Spleen (tissue), 13 donors: ENCODE results near the gene CDIPT. TPM values are rescaled to one million over a fixed set of nuclear protein-coding genes. Genes with fewer than 3 reads are reported as not detected.
"Not testable (repeated sequence)": the region's sequence is repeated elsewhere in the genome, so short reads cannot be mapped to it uniquely, and the experiment has no call there.

Experiments
- DNase-seq: peaks from one replicate; pipeline ENCODE4 v3.0.0-alpha.2; 2020
- H3K27ac ChIP-seq, 8 donors: fragments of 200-600 bp; sonication (generic) in 7 of 8; 1 replicate in 4 of 8; 2 replicates in 4 of 8; pipeline versions ENCODE4 v1.5.0 to v1.8.0; 2016 to 2021; ENCODE audit warnings: inconsistent platforms in 4 of 8, mild to moderate bottlenecking in 4 of 8, moderate library complexity in 1 of 8
- H3K27me3 ChIP-seq, 7 donors: fragments of 200-600 bp; sonication (generic) in 6 of 7; replicated peaks in 1 of 7; 1 replicate in 4 of 7; 2 replicates in 3 of 7; pipeline versions ENCODE4 v1.5.0 to v1.8.0; 2016 to 2021; ENCODE audit warnings: inconsistent platforms in 3 of 7, mild to moderate bottlenecking in 1 of 7
- H3K36me3 ChIP-seq, 6 donors: fragments of 200-600 bp; sonication (generic) in 5 of 6; 1 replicate in 4 of 6; 2 replicates in 2 of 6; pipeline versions ENCODE4 v1.5.0 to v1.8.0; 2016 to 2021; ENCODE audit warnings: inconsistent platforms in 2 of 6
- H3K4me1 ChIP-seq, 6 donors: fragments of 200-600 bp; sonication (generic) in 5 of 6; 1 replicate in 3 of 6; 2 replicates in 3 of 6; pipeline versions ENCODE4 v1.5.0 to v1.8.0; 2016 to 2021; ENCODE audit warnings: inconsistent platforms in 3 of 6
- H3K4me3 ChIP-seq, 8 donors: fragments of 200-600 bp; sonication (generic) in 7 of 8; 1 replicate in 4 of 8; 2 replicates in 4 of 8; pipeline versions ENCODE4 v1.5.0 to v1.8.0; 2016 to 2021; ENCODE audit warnings: inconsistent platforms in 4 of 8, mild to moderate bottlenecking in 4 of 8, moderate library complexity in 2 of 8
- H3K9me3 ChIP-seq, 8 donors: fragments of 200-600 bp; sonication (generic) in 7 of 8; 1 replicate in 4 of 8; 2 replicates in 4 of 8; pipeline versions ENCODE4 v1.5.0 to v1.8.0; 2016 to 2021; ENCODE audit warnings: inconsistent platforms in 4 of 8
- POLR2A ChIP-seq, 3 donors: fragments of 450-650 bp; IDR thresholded peaks; one replicate each; pipeline ENCODE4 v1.5.1; 2017; ENCODE audit warnings: antibody characterized with exemption in 3 of 3, mild to moderate bottlenecking in 1 of 3
- POLR2AphosphoS5 ChIP-seq, 3 donors: sonication (generic); formaldehyde crosslinking; IDR thresholded peaks; one replicate each; pipeline ENCODE4 v1.5.1; 2017; ENCODE audit warnings: antibody characterized with exemption in 3 of 3
- WGBS, 5 donors: extraction: QIAGEN DNeasy Blood & Tissue Kit in 3 of 5; methylation state at CpG; one replicate each; pipeline versions ENCODE4 v1.1.5 to v1.1.7; 2013 to 2018; 5-methylcytosine and 5-hydroxymethylcytosine counted together
- intact Hi-C: fragments of 100-400 bp; cut with DNase I; formaldehyde crosslinking; loops from one replicate; pipeline ENCODE4 v1.15.0; 2023; ENCODE audit warnings: low total_unique reads
- long read RNA-seq, 2 donors: transcript quantifications; one replicate each; lab custom pipeline, GENCODE V29; 2026
- polyA plus RNA-seq, 3 donors: library from polyadenylated mRNA; stranded (reverse); fragments of 200-250 nt; gene quantifications; one replicate each; pipeline ENCODE4 v1.2.1, GENCODE V29; 2013
- total RNA-seq, 7 donors: library from RNA; depleted of rRNA in 3 of 7; stranded (reverse); fragments of >200 nt in 3 of 7; fragmentation: NEBNext Ultra II Directional in 4 of 7; extraction: Animal tissue kit (Norgen Biotek cat#: 25700) in 4 of 7; gene quantifications; one replicate each; pipeline versions ENCODE4 v1.1.0 to v1.2.1, GENCODE V29; 2016 to 2021
- TF ChIP-seq, protein P1 (sequence below), 11 experiments: fragments of 200-600 bp in 7 of 11; fragments of 450-650 bp in 4 of 11; sonication (generic) in 4 of 11; IDR thresholded peaks in 8 of 11; conservative IDR thresholded peaks in 3 of 11; 1 replicate in 7 of 11; 2 replicates in 4 of 11; pipeline versions ENCODE4 v1.4.0 to v1.8.0; 2016 to 2021; ENCODE audit warnings: antibody characterized with exemption in 11 of 11, inconsistent platforms in 4 of 11, mild to moderate bottlenecking in 1 of 11
- donor health status: healthy with polysubstance abuse.
- donor health status: DM: no; HTN: no; CAD: no; lungs with moderate emphysema.
- donor health status: DM: no; HTN: no; CAD: no.
- donor health status: Bipolar disorder and iron deficiency.
- donor health status: healthy.
- donor health status: DM: no; HTN: no; CAD: no.
- donor health status: DM: yes; HTN: yes; CAD: no.

Gene CDIPT, protein sequence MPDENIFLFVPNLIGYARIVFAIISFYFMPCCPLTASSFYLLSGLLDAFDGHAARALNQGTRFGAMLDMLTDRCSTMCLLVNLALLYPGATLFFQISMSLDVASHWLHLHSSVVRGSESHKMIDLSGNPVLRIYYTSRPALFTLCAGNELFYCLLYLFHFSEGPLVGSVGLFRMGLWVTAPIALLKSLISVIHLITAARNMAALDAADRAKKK
- total RNA-seq = 10 to 100 TPM; 50.2 to 81.2 (median 68.9) TPM
- polyA plus RNA-seq = 10 to 100 TPM; 43.7 to 67.1 (median 53.1) TPM
- long read RNA-seq, donor 1, transcript CDIPT-201 (6 exons, 2,353 nt) = major isoform, 24 of 33 reads
- long read RNA-seq, donor 1, partial matches to known transcripts = 7 of 33 reads
- long read RNA-seq, donor 1, other reads (novel, unspliced or antisense) = 0 of 33 reads
- long read RNA-seq, donor 2, transcript CDIPT-201 (6 exons, 2,353 nt) = major isoform, 20 of 27 reads
- long read RNA-seq, donor 2, partial matches to known transcripts = 5 of 27 reads
- long read RNA-seq, donor 2, other reads (novel, unspliced or antisense) = 0 of 27 reads

DNA sequence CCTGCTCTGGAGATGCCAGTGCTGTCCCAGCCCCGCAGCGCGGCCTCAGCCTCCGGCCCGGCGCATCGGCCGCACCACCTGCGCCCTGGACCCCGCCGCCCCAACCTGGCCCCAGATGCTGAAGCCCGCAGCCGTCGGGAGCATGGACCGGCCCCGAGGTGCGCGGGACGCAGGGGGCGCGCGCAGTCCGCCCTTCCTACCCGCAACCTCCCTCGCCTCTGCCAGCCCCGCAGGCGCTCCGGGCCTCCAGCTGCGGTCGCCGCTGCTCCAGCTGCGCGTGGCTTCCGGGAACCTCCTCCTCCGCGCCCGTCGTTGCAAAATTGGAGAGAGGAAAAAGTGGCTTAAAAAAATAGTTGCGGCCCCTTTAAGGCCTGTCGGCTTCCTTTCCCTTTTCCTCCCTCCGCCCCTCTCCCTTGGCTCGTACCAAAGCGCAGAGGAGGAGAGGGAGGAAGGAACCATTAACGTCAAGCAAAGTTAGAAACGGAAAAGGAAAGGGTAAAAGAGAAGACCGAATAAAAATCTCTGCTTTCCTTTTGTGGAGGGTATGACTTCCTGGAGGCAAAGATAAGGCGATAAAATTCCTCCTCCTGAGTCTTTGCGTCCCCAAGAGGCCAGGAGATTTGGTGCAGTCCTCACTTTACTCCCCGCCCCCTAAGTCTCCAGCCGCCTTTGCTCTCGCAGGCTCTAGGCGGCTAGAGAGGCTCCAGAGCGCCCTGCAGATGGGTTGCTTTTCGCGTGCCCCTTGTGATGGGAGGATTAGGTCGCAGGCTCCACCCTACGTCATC, at the start of gene CDIPT:
TSS of gene CDIPT (minus strand) at position 343 of the 785 bp plus-strand sequence. CDS start 369 bp downstream, outside the sequence.
- no peaks in the 10 kb centered on the region for H3K27me3 ChIP-seq
- peaks cover 17 to 36% (median 29%) of the 10 kb centered on the region in 6 donors for H3K4me1 ChIP-seq
- intact Hi-C loops = no loop called here
- no peaks in the 10 kb centered on the region for H3K9me3 ChIP-seq
- peaks cover 0 to 34% (median 31%) of the 10 kb centered on the region in 6 donors for H3K36me3 ChIP-seq
- H3K27ac ChIP-seq = peak within 1 kb of the TSS; percentile 91 to 97 (median 94)
- DNase-seq = peak; percentile 97
- WGBS, 5 donors = 0 to 1% (median 0%) methylated on average over 30 to 57 of the region's 57 CpGs
- H3K4me3 ChIP-seq = peak within 1 kb of the TSS; percentile 92 to 99 (median 96)
- TF ChIP-seq, protein P1, sequence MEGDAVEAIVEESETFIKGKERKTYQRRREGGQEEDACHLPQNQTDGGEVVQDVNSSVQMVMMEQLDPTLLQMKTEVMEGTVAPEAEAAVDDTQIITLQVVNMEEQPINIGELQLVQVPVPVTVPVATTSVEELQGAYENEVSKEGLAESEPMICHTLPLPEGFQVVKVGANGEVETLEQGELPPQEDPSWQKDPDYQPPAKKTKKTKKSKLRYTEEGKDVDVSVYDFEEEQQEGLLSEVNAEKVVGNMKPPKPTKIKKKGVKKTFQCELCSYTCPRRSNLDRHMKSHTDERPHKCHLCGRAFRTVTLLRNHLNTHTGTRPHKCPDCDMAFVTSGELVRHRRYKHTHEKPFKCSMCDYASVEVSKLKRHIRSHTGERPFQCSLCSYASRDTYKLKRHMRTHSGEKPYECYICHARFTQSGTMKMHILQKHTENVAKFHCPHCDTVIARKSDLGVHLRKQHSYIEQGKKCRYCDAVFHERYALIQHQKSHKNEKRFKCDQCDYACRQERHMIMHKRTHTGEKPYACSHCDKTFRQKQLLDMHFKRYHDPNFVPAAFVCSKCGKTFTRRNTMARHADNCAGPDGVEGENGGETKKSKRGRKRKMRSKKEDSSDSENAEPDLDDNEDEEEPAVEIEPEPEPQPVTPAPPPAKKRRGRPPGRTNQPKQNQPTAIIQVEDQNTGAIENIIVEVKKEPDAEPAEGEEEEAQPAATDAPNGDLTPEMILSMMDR (IDR thresholded peaks at IDR 0.05 in 8 of 11, conservative IDR thresholded peaks at IDR 0.05 in 3 of 11) = peak; percentile 28 to 86 (median 70)
- TF ChIP-seq POLR2AphosphoS5 (IDR thresholded peaks at IDR 0.05) = peak; percentile 87 to 98 (median 89)
- peak in 1 of 3 donors; percentile 78 for TF ChIP-seq POLR2A (IDR thresholded peaks at IDR 0.05)

DNA sequence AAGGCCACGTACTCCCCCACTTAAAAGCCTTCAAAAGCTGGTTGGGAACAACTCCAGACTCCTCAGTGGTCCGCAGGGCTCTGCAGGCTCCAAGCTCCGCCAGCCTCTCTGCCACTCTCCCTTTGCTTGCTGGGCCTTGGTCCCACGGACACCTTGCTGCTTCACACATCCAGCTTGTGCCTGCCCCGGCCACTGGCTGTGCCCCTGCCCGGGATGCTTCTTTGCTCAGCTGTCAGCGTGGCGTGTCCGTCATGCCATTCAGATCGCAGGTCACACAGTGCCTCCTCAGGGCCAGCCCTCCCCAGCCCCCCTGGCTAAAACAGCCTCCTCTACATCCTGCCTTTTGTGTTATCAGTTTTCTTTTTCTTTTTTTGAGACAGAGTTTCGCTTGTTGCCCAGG, 49.1 kb upstream of the CDIPT start:
- H3K9me3 ChIP-seq = no peaks in the 10 kb centered on the region
- TF ChIP-seq POLR2A (IDR thresholded peaks at IDR 0.05) (no peak), POLR2AphosphoS5 (IDR thresholded peaks at IDR 0.05) (peak in 1 of 3 donors; percentile 54)
- TF ChIP-seq, protein P1 (IDR thresholded peaks at IDR 0.05 in 8 of 11, conservative IDR thresholded peaks at IDR 0.05 in 3 of 11) = no peak
- no peaks in the 10 kb centered on the region for H3K4me1 ChIP-seq
- H3K4me3 ChIP-seq = no peak overlapping the region
- peak; percentile 51 for DNase-seq
- no peaks in the 10 kb centered on the region for H3K27me3 ChIP-seq
- 76 to 90% (median 87%) methylated on average over 11 of the region's 11 CpGs for WGBS, 5 donors
- H3K27ac ChIP-seq = no peak overlapping the region
- intact Hi-C loops = no loop called here
- peaks cover 0 to 64% (median 6%) of the 10 kb centered on the region in 6 donors for H3K36me3 ChIP-seq

DNA sequence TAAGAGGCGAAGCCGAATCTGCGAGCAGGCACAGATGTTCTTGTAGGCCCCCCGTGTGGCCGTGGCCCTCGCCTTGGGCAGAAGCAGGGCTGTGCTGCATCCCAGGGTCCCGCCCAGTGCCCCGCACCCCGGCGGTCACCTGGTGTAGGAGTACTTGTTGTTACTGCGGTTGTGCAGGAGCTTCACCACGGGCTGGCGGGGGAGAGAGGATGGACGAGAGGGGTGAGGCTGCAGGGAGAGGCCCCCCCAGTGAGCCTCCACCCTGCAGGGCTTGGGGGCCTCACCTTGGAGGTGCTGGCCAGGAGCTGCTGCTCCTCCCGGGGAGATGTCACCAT, 48.6 kb upstream of the CDIPT start:
- H3K4me1 ChIP-seq = no peaks in the 10 kb centered on the region
- H3K4me3 ChIP-seq = no peak overlapping the region
- H3K27me3 ChIP-seq = no peaks in the 10 kb centered on the region
- peak; percentile 58 for DNase-seq
- intact Hi-C loops = no loop called here
- TF ChIP-seq POLR2AphosphoS5 (IDR thresholded peaks at IDR 0.05) = peak in 1 of 3 donors; percentile 48
- TF ChIP-seq POLR2A (IDR thresholded peaks at IDR 0.05) = no peak
- H3K9me3 ChIP-seq = no peaks in the 10 kb centered on the region
- WGBS, 5 donors = 83 to 94% (median 91%) methylated on average over 15 of the region's 15 CpGs
- no peak overlapping the region for H3K27ac ChIP-seq
- H3K36me3 ChIP-seq = peaks cover 0 to 64% (median 8%) of the 10 kb centered on the region in 6 donors

DNA sequence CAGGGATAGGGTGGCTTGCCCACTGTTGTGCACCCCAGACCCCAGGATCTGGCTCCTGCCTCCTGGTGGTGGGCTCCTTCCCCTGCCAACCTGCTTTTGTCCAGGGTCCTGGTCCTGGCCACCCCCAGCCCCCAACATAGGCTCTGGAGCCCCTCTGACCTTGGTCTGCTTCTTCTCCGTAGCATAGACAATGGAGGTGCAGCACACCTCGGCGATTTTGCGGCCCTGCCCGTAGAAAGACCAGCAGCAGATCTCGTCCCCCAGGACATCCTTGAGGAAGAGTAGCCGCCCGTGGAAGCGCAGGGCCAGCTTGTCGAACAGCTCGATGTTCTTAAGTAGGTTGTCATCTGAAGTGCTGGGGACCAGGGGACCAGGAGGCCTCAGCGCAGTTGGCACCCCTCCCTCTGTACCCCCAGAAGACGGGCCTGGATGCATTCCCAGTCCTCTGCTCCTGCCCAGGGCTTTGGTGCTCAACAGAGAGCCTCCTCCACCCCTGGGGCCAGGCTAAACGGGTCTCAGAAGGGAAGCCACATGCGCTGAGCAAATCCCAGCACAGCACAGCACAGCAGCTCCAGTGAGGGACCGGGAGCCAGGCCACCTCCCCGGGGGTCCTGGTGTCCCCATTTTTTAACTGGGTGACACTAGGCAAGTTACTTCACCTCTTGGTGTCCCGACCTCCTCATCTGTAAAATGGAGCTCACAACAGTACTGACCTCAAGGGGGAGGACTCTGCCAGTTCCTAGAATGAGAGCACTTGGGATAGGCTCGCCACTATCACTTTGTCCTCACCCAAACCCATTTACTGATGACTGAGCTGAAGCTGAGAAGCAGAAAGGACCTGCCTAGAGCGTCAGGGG, 48.0 kb upstream of the CDIPT start:
- Histone ChIP-seq H3K4me3 (no peak overlapping the region), H3K9me3 (no peaks in the 10 kb centered on the region), H3K36me3 (peaks cover 0 to 64% (median 8%) of the 10 kb centered on the region in 6 donors), H3K27me3 (no peaks in the 10 kb centered on the region), H3K4me1 (no peaks in the 10 kb centered on the region), H3K27ac (no peak overlapping the region)
- DNase-seq = peak; percentile 47
- 87 to 96% (median 90%) methylated on average over 13 to 20 of the region's 20 CpGs for WGBS, 5 donors
- intact Hi-C loops = no loop called here
- TF ChIP-seq, protein P1 (IDR thresholded peaks at IDR 0.05 in 8 of 11, conservative IDR thresholded peaks at IDR 0.05 in 3 of 11) = no peak
- peak in 1 of 3 donors; percentile 35 for TF ChIP-seq POLR2AphosphoS5 (IDR thresholded peaks at IDR 0.05)

DNA sequence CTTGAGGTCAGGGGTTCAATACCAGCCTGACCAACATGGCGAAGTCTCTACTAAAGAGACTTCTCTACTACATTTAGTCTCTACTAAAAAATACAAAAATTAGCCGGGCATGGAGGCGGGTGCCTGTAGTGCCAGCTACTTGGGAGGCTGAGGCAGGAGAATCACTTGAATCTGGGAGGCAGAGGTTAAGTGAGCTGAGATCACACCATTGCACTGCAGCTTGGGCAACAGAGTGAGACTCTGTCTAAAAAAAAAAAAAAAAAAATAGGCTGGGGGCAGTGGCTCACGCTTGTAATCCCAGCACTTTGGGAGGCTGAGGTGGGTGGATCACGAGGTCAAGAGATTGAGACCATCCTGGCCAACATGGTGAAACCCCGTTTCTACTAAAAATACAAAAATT, 46.8 kb upstream of the CDIPT start:
- WGBS, 5 donors = 76 to 98% (median 83%) methylated on average over 4 to 6 of the region's 6 CpGs

More for the DNA sequence above, 46.8 kb upstream of the CDIPT start:
- DNase-seq, H3K27ac ChIP-seq, H3K9me3 ChIP-seq, H3K27me3 ChIP-seq, intact Hi-C loops, H3K4me3 ChIP-seq, H3K4me1 ChIP-seq: not testable (repeated sequence)
- peaks cover 0 to 52% (median 8%) of the 10 kb centered on the region in 6 donors for H3K36me3 ChIP-seq
